Subcutaneous abdominal adipose tissue (tissue), 5 donors: Measurements from ENCODE around the gene RGS19.

ENCODE experiments used
- H3K27ac ChIP-seq: one replicate; pipeline ENCODE4 v1.7.0; 2013; ENCODE audit warnings: low read depth, mild to moderate bottlenecking, inconsistent platforms, low read length, moderate library complexity
- H3K27me3 ChIP-seq, 5 donors: one replicate each; pipeline ENCODE4 v1.7.0; 2013; ENCODE audit warnings: low read length in 5 of 5, inconsistent platforms in 1 of 5; ENCODE audit not compliant: control insufficient read depth in 5 of 5, insufficient read depth in 4 of 5
- H3K36me3 ChIP-seq, 5 donors: one replicate each; pipeline ENCODE4 v1.7.0; 2013; ENCODE audit warnings: low read length in 5 of 5; ENCODE audit not compliant: control insufficient read depth in 5 of 5, insufficient read depth in 5 of 5
- H3K4me1 ChIP-seq, 5 donors: one replicate each; pipeline ENCODE4 v1.7.0; 2013; ENCODE audit warnings: low read length in 5 of 5, mild to moderate bottlenecking in 3 of 5, moderate library complexity in 1 of 5; ENCODE audit not compliant: control insufficient read depth in 5 of 5, insufficient read depth in 5 of 5
- H3K4me3 ChIP-seq, 5 donors: one replicate each; pipeline ENCODE4 v1.7.0; 2013; ENCODE audit warnings: low read length in 5 of 5, low read depth in 1 of 5
- H3K9ac ChIP-seq, 5 donors: one replicate each; pipeline ENCODE4 v1.7.0; 2013; ENCODE audit warnings: low read length in 5 of 5, mild to moderate bottlenecking in 4 of 5, moderate library complexity in 3 of 5
- H3K9me3 ChIP-seq, 5 donors: one replicate each; pipeline ENCODE4 v1.7.0; 2013; ENCODE audit warnings: low read length in 5 of 5; ENCODE audit not compliant: control insufficient read depth in 5 of 5
- donor health status: healthy.
- donor health status: healthy.
- donor health status: healthy.
- donor health status: healthy.
- donor health status: healthy.

The RGS19 gene

DNA sequence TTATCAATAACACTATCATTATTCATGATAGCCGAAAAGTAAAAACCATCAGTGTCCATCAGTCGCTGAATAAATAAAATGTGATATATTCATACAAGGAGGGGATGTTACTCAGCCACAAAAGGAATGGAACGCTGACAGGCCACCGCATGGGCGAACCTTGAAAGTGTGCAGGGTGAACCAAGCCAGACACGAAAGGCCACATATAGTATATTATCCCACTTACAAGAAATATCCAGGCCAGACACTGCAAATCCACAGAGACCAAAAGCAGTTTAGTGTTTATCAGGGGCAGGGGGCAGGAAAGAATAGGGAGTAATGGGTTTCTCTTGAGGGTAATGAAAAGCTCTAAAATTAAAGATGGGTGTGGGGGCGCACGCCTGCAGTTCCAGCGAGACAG lies 35.5 kb downstream of the RGS19 start:
- Histone ChIP-seq H3K9me3 (no peaks in the 10 kb centered on the region), H3K36me3 (peaks cover 0 to 6% (median 3%) of the 10 kb centered on the region in 5 donors), H3K9ac (no peak overlapping the region), H3K27ac (no peak overlapping the region), H3K4me3 (peak overlapping the region in 1 of 5 donors; percentile 2), H3K4me1 (peaks cover 3 to 66% (median 36%) of the 10 kb centered on the region in 5 donors), H3K27me3 (peaks cover 40 to 60% (median 43%) of the 10 kb centered on the region in 5 donors)

DNA sequence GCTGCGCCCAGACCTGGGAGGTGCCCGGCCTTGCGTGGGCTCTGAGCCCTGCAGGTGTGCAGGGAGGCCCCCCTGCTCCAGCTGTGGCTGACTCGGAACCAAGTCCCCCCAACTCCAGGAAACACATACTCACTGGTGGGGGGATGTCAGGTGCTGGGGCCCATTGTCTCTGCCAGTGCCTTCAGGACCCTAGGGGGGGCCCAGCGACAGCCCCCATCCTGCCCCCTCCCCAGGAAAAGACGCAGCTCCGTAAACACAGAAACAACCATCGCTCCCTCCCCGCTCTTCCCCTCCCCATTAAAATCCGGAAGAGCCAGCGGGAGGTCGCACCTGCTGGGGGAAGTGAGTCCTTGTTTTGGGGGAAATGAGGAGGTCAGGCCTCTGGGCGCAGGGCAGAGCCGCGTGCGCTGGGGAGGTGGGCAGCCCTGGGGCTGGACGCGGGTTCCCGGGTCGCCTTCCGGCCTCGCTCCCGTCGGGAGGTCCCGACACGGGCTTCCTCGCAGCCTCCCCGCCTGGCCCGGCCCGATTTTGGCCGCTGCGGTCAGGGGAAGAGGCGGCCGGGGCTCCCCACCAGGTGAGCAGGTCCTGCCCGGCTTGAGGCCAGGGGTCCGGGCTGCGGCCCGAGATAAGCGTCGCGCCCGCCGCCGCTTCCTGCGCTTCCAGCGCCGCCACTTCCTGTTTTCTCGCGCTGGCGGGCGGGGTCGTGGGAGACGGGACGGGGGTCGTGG lies 37.1 kb downstream of the RGS19 start:
- peaks cover 0 to 6% (median 0%) of the 10 kb centered on the region in 5 donors for H3K36me3 ChIP-seq
- peak overlapping the region; percentile 65 for H3K27ac ChIP-seq
- H3K4me1 ChIP-seq: peaks cover 3 to 78% (median 39%) of the 10 kb centered on the region in 5 donors
- peak overlapping the region in 2 of 5 donors; percentile 39 to 63 for H3K9ac ChIP-seq
- H3K27me3 ChIP-seq: peaks cover 32 to 53% (median 49%) of the 10 kb centered on the region in 5 donors
- no peaks in the 10 kb centered on the region for H3K9me3 ChIP-seq
- peak overlapping the region in 4 of 5 donors; percentile 43 to 65 (median 52) for H3K4me3 ChIP-seq

DNA sequence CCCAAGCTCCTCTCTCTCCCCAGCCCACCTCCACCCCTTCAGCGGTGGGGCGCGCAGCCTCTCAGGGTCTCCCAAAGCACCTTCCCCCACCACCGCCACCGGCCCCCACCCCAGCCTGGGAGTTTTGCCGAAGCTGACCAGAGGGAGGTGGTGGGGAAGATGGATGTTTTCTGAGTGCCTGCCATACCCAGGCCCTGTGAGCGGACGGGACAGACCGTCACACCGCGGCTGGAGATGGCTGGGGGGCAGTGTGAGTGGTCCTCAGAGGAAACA lies 37.6 kb downstream of the RGS19 start:
- no peaks in the 10 kb centered on the region for H3K9me3 ChIP-seq
- H3K4me3 ChIP-seq: peak overlapping the region in 3 of 5 donors; percentile 44 to 65 (median 60)
- peaks cover 32 to 53% (median 50%) of the 10 kb centered on the region in 5 donors for H3K27me3 ChIP-seq
- H3K27ac ChIP-seq: peak overlapping the region; percentile 65
- H3K36me3 ChIP-seq: peaks cover 0 to 6% (median 0%) of the 10 kb centered on the region in 5 donors
- peaks cover 3 to 79% (median 41%) of the 10 kb centered on the region in 5 donors for H3K4me1 ChIP-seq
- no peak overlapping the region for H3K9ac ChIP-seq

DNA sequence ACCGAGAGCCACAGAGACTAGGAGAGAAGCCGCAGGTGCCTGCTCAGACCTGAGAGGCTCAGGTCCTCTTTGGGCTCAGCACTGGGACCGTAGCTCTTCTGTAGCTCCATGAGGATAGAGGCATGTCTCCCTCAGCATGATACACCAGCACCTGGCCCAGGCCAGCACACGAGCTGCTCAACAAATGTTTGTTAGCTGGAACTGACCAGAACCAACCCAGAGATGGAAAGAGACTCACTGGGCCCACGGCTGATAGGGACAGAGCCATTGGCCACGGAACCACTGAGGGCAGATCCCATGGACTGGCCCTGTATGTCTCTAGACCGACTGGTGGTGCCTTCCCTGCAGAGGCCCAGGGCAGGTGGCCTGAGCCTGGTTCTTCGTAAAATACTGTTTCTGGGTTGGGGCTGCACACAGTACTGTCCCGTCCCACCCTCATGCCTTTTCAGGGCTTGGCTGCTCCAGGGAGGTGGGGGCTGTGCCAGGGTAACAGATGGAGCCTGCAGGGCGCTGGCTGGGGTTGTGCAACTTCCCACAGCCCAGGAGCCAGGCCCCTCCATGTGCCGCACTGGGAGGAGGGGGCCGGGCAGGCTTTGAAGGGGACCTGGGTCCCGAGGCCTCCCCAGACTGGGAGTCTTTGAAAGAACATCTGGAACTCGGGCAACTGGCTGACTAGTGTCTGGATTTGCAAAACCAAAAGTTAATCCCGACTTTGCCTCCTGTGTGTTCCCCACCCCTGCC lies 38.1 kb downstream of the RGS19 start:
- H3K36me3 ChIP-seq: peaks cover 0 to 5% (median 0%) of the 10 kb centered on the region in 5 donors
- H3K27me3 ChIP-seq: peaks cover 30 to 53% (median 46%) of the 10 kb centered on the region in 5 donors
- peak overlapping the region in 1 of 5 donors; percentile 23 for H3K9ac ChIP-seq
- H3K4me3 ChIP-seq: peak overlapping the region in 1 of 5 donors; percentile 60
- peak overlapping the region; percentile 65 for H3K27ac ChIP-seq
- H3K4me1 ChIP-seq: peaks cover 3 to 82% (median 46%) of the 10 kb centered on the region in 5 donors
- H3K9me3 ChIP-seq: no peaks in the 10 kb centered on the region

DNA sequence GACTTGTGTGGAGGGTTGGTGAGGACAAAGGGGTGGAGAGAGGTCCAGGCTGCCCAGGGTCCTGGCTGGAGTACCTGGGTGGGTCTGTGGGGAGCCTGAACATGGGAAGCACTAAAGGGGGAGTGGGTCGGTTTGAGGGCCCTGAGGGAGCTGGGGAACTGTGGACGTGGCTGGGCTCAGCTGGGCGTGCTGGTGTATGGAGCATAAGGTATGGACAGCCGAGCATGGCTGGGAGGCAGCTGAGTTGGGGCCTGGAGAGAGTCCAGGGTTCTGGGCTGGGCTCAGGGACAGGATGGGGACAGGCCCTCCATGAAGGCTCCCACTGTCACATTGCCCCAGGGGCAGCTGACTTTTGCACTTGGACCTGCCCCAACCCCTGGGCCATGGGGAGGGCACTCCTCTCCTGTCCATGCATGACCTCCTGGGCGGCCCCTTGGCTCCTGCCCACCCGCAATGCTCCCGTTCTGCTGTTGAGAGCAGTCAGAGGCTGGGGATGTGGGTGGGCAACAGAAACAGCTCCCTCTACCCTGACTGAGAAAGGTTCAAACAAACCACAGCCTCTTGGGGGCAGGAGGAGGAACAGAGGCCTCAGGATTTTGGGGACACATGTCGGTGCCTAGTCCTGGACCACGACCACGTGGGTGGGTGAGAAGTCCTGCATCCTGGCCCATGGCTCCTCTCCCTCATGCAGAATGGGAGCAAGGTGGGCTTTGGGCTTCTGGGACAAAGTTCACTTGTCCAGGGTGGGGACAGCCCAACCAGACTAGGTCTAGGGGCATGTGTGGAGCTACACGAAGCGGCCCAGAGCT lies 38.9 kb downstream of the RGS19 start:
- Histone ChIP-seq H3K4me1 (peaks cover 3 to 78% (median 48%) of the 10 kb centered on the region in 5 donors), H3K27me3 (peaks cover 28 to 48% (median 40%) of the 10 kb centered on the region in 5 donors), H3K27ac (peak overlapping the region; percentile 65), H3K9me3 (no peaks in the 10 kb centered on the region), H3K9ac (no peak overlapping the region), H3K36me3 (peaks cover 0 to under 1% (median 0%) of the 10 kb centered on the region in 5 donors), H3K4me3 (peak overlapping the region in 1 of 5 donors; percentile 58)

DNA sequence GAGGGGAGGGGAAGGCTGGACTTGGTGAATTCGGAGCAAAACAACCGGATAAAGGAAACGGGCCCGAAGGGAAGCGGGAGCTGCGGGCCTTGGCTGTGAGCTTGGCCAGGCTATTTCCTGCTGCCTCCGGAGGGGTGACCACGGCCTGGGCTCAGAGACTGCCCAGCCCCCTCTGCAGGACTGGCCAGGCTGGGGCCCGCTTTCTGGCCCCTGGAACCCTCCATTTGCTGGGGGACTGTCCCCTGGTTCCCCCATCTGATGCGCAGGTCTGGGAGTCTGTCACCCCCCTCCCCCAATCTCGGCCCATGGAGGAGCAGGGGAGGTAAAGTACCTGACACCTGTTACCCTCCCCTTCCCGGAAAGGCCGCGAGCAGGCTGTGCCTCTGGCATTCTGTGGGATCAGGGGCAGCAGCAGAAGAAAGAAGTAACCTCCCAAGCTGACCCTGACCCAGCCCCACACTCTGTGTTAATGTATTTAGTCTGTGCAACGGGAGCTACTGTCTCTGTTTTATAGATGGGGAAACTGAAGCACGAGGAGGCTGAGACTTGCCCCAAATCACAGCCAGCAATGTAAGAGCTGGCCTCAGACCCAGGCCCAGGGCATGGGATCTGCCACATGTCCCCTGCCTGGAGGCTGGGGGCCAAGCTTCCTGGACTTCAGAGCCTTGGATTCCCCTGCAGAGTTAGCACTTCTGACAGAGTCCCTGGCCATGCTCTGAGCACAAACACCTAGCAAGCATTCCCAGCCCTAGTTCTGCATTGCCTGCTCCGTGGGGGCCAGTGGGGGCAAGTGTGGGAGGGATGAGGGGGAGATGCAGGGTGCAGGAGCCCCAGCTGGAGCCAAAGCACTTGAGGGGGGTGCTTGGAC lies 39.8 kb downstream of the RGS19 start:
- Histone ChIP-seq H3K4me3 (peak overlapping the region in 4 of 5 donors; percentile 47 to 68 (median 62)), H3K36me3 (peaks cover 0 to 9% (median 7%) of the 10 kb centered on the region in 5 donors), H3K4me1 (peaks cover 3 to 69% (median 46%) of the 10 kb centered on the region in 5 donors), H3K27me3 (peaks cover 21 to 48% (median 37%) of the 10 kb centered on the region in 5 donors), H3K9me3 (no peaks in the 10 kb centered on the region), H3K27ac (peak overlapping the region; percentile 65), H3K9ac (peak overlapping the region in 2 of 5 donors; percentile 25 to 30)

DNA sequence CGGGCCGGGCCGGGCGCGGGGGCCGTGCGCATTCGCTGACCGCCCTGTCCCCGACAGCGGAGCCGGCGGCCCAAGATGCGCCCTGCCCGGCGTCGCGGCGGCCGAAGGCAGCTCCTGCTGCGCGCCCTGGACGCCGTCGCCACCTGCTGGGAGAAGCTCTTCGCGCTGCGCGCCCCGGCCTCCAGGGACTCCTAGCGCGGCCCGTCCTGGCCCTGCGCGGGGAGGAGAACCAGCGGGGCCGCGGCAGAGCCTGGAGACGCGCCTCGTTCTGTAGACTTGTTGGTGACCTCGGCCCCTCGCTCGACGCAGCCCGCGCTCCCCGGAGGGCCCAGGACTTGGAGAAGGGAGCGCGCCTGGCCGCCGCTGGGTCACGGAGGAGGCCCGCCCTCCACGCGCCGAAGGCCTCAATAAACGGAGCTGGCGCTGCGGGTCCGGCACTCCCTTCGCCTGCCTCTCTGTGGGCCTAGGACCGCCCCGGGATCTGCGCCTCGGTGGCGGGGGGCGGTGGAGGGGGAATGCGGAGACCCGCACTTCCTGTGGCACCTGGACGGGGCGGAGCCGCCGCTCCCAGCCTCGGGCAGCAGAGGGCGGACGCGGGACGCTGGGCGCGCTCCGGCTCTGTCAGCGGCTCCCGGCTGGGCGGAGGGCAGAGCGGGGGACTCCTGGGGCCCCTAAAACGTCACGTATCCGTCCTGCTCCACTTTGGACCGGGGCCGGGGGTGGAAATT lies 40.6 kb downstream of the RGS19 start:
- peaks cover 3 to 62% (median 44%) of the 10 kb centered on the region in 5 donors for H3K4me1 ChIP-seq
- peak overlapping the region in 3 of 5 donors; percentile 8 to 25 (median 20) for H3K9ac ChIP-seq
- peaks cover 21 to 48% (median 37%) of the 10 kb centered on the region in 5 donors for H3K27me3 ChIP-seq
- H3K27ac ChIP-seq: no peak overlapping the region
- peak overlapping the region in 4 of 5 donors; percentile 47 to 68 (median 62) for H3K4me3 ChIP-seq
- no peaks in the 10 kb centered on the region for H3K9me3 ChIP-seq
- H3K36me3 ChIP-seq: peaks cover 0 to 17% (median 14%) of the 10 kb centered on the region in 5 donors

DNA sequence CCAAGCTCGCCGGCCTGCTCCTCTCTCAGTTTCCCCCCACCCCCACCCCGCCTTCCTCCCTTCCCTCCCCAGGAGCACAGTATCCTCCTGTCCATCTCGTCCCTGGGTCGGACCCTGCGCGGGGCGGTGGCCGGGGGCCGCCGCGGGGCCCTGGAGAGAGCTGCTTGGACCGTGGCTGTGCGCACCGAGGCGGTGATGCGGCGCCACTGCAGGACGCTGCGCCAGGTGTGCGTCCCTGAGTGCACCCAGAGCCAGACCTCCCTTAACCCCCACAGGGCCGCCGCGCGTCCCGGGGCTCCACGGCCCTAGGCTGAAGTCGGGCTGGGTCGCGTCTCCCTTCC lies 41.1 kb downstream of the RGS19 start:
- Histone ChIP-seq H3K9ac (no peak overlapping the region), H3K4me1 (peaks cover 3 to 58% (median 44%) of the 10 kb centered on the region in 5 donors), H3K9me3 (no peaks in the 10 kb centered on the region), H3K36me3 (peaks cover 0 to 22% (median 18%) of the 10 kb centered on the region in 5 donors), H3K27me3 (peaks cover 21 to 48% (median 37%) of the 10 kb centered on the region in 5 donors), H3K27ac (no peak overlapping the region), H3K4me3 (peak overlapping the region in 3 of 5 donors; percentile 58 to 68 (median 65))
